ENCODE results near the gene UBE2E3.
A peak's percentile ranks its signal among the peaks of the same experiment; 100 is the strongest.

The UBE2E3 gene

GRCh38 chr2:181052523-181052891 lies 72.1 kb downstream of the UBE2E3 start:
- TF ChIP-seq CTCF (conservative IDR thresholded peaks at IDR 0.05; ENCODE audit: control insufficient read depth, insufficient read depth, low read depth, low read length) = no peak
- no peak overlapping the region for H3K4me3 ChIP-seq (ENCODE audit: control insufficient read depth, low read depth, low read length)
- DNase-seq (ENCODE audit: low read depth) = no peak

- no peak for DNase-seq (ENCODE audit: low read depth)
- H3K4me3 ChIP-seq (ENCODE audit: control insufficient read depth, low read depth, low read length) = no peak overlapping the region
- TF ChIP-seq CTCF (conservative IDR thresholded peaks at IDR 0.05; ENCODE audit: control insufficient read depth, insufficient read depth, low read depth, low read length) = no peak
Observed at GRCh38 chr2:181054256-181054655, 73.9 kb downstream of the UBE2E3 start.

- peak; percentile 35 for DNase-seq (ENCODE audit: low read depth)
- H3K4me3 ChIP-seq (ENCODE audit: control insufficient read depth, low read depth, low read length) = no peak overlapping the region
- no peak for TF ChIP-seq CTCF (conservative IDR thresholded peaks at IDR 0.05; ENCODE audit: control insufficient read depth, insufficient read depth, low read depth, low read length)
Observed at GRCh38 chr2:181054843-181055242, 74.4 kb downstream of the UBE2E3 start.

- peak; percentile 61 for TF ChIP-seq CTCF (conservative IDR thresholded peaks at IDR 0.05; ENCODE audit: control insufficient read depth, insufficient read depth, low read depth, low read length)
- DNase-seq (ENCODE audit: low read depth) = peak; percentile 62
- no peak overlapping the region for H3K4me3 ChIP-seq (ENCODE audit: control insufficient read depth, low read depth, low read length)
Observed at GRCh38 chr2:181058378-181059269, 78.2 kb downstream of the UBE2E3 start.

- no peak for DNase-seq (ENCODE audit: low read depth)
- no peak for TF ChIP-seq CTCF (conservative IDR thresholded peaks at IDR 0.05; ENCODE audit: control insufficient read depth, insufficient read depth, low read depth, low read length)
- H3K4me3 ChIP-seq (ENCODE audit: control insufficient read depth, low read depth, low read length) = no peak overlapping the region
Observed at GRCh38 chr2:181063696-181064095, 83.3 kb downstream of the UBE2E3 start.

GRCh38 chr2:181065458-181065857 lies 85.1 kb downstream of the UBE2E3 start:
- TF ChIP-seq CTCF (conservative IDR thresholded peaks at IDR 0.05; ENCODE audit: control insufficient read depth, insufficient read depth, low read depth, low read length) = no peak
- no peak for DNase-seq (ENCODE audit: low read depth)

More at GRCh38 chr2:181065458-181065857, 85.1 kb downstream of the UBE2E3 start:
- no peak overlapping the region for H3K4me3 ChIP-seq (ENCODE audit: control insufficient read depth, low read depth, low read length)

All from fibroblast of mammary gland (primary cell).